ENCODE results near the gene STX8.
A peak's percentile ranks its signal among the peaks of the same experiment; 100 is the strongest.

The STX8 gene

GRCh38 chr17:9274973-9275372 is 300.6 kb downstream of the STX8 start:
- peaks cover 0 to 4% (median 0%) of the 10 kb centered on the region in 3 donors for H3K36me3 ChIP-seq
- peaks cover 0 to 7% (median 6%) of the 10 kb centered on the region in 4 donors for H3K4me1 ChIP-seq
- no peak overlapping the region for H3K4me3 ChIP-seq
- no peaks in the 10 kb centered on the region for H3K9me3 ChIP-seq
- no peak overlapping the region for H3K27ac ChIP-seq
- H3K27me3 ChIP-seq: no peaks in the 10 kb centered on the region
- intact Hi-C loops (cut with DNase I; ENCODE audit: low total_unique reads): no loop called here
- TF ChIP-seq CTCF (IDR thresholded peaks at IDR 0.05): no peak
- no peak for DNase-seq

GRCh38 chr17:9273428-9274391 is 301.9 kb downstream of the STX8 start:
- Histone ChIP-seq H3K27me3 (no peaks in the 10 kb centered on the region), H3K4me1 (peaks cover 0 to 7% (median 6%) of the 10 kb centered on the region in 4 donors), H3K4me3 (no peak overlapping the region), H3K36me3 (peaks cover 0 to 4% (median 0%) of the 10 kb centered on the region in 3 donors), H3K27ac (no peak overlapping the region), H3K9me3 (no peaks in the 10 kb centered on the region)
- no peak for TF ChIP-seq CTCF (IDR thresholded peaks at IDR 0.05)
- intact Hi-C loops (cut with DNase I; ENCODE audit: low total_unique reads): no loop called here
- DNase-seq: peak in 1 of 2 donors; percentile 29

GRCh38 chr17:9272501-9273200 is 303.0 kb downstream of the STX8 start:
- Histone ChIP-seq H3K27me3 (no peaks in the 10 kb centered on the region), H3K9me3 (no peaks in the 10 kb centered on the region), H3K4me1 (peaks cover 0 to 7% (median 6%) of the 10 kb centered on the region in 4 donors), H3K4me3 (no peak overlapping the region), H3K36me3 (peaks cover 0 to 4% (median 0%) of the 10 kb centered on the region in 3 donors), H3K27ac (no peak overlapping the region)
- no peak for TF ChIP-seq CTCF (IDR thresholded peaks at IDR 0.05)
- intact Hi-C loops (cut with DNase I; ENCODE audit: low total_unique reads): no loop called here
- no peak for DNase-seq

- intact Hi-C loops (cut with DNase I; ENCODE audit: low total_unique reads): no loop called here
- H3K27me3 ChIP-seq: no peaks in the 10 kb centered on the region
- no peak overlapping the region for H3K4me3 ChIP-seq
- H3K27ac ChIP-seq: no peak overlapping the region
- peaks cover 0 to 7% (median 6%) of the 10 kb centered on the region in 4 donors for H3K4me1 ChIP-seq
- DNase-seq: no peak
- no peaks in the 10 kb centered on the region for H3K9me3 ChIP-seq
- TF ChIP-seq CTCF (IDR thresholded peaks at IDR 0.05): no peak
- H3K36me3 ChIP-seq: peaks cover 0 to 4% (median 0%) of the 10 kb centered on the region in 3 donors
Observed at GRCh38 chr17:9271989-9272388, 303.6 kb downstream of the STX8 start.

GRCh38 chr17:9270921-9271320 is 304.7 kb downstream of the STX8 start:
- Histone ChIP-seq H3K36me3 (peaks cover 0 to 4% (median 0%) of the 10 kb centered on the region in 3 donors), H3K27me3 (no peaks in the 10 kb centered on the region), H3K4me1 (peaks cover 0 to 17% (median 10%) of the 10 kb centered on the region in 4 donors), H3K9me3 (no peaks in the 10 kb centered on the region), H3K27ac (no peak overlapping the region), H3K4me3 (no peak overlapping the region)
- no peak for DNase-seq
- intact Hi-C loops (cut with DNase I; ENCODE audit: low total_unique reads): no loop called here
- TF ChIP-seq CTCF (IDR thresholded peaks at IDR 0.05): no peak
